IPS-20b (cell line): ENCODE data around the gene NFYC.
"Not testable (repeated sequence)": the region's sequence is repeated elsewhere in the genome, so short reads cannot be mapped to it uniquely, and the experiment has no call there.

ENCODE experiments used
- H3K27ac ChIP-seq: one replicate; pipeline ENCODE4 v1.5.1; 2013; ENCODE audit warnings: low read length
- H3K27me3 ChIP-seq: 2 replicates; pipeline ENCODE4 v1.6.1; 2013; ENCODE audit warnings: mild to moderate bottlenecking, low read length, inconsistent platforms; ENCODE audit not compliant: insufficient read depth
- H3K36me3 ChIP-seq: 2 replicates; pipeline ENCODE4 v1.6.1; 2013; ENCODE audit warnings: low read depth, mild to moderate bottlenecking, inconsistent platforms, low read length, moderate library complexity; ENCODE audit not compliant: insufficient read depth
- H3K4me1 ChIP-seq: 2 replicates; pipeline ENCODE4 v1.6.1; 2013; ENCODE audit warnings: mild to moderate bottlenecking, control low read depth, inconsistent platforms, low read length, moderate library complexity; ENCODE audit not compliant: insufficient read depth
- H3K4me3 ChIP-seq: 2 replicates; pipeline ENCODE4 v1.5.1; 2013; ENCODE audit warnings: mild to moderate bottlenecking, low read length, inconsistent platforms
- H3K9ac ChIP-seq: 2 replicates; pipeline ENCODE4 v1.6.1; 2013; ENCODE audit warnings: low read depth, mild to moderate bottlenecking, inconsistent platforms, low read length, moderate library complexity
- H3K9me3 ChIP-seq: 2 replicates; pipeline ENCODE4 v1.6.1; 2013; ENCODE audit warnings: mild to moderate bottlenecking, low read depth, low read length, inconsistent platforms; ENCODE audit not compliant: insufficient read depth

The NFYC gene

DNA sequence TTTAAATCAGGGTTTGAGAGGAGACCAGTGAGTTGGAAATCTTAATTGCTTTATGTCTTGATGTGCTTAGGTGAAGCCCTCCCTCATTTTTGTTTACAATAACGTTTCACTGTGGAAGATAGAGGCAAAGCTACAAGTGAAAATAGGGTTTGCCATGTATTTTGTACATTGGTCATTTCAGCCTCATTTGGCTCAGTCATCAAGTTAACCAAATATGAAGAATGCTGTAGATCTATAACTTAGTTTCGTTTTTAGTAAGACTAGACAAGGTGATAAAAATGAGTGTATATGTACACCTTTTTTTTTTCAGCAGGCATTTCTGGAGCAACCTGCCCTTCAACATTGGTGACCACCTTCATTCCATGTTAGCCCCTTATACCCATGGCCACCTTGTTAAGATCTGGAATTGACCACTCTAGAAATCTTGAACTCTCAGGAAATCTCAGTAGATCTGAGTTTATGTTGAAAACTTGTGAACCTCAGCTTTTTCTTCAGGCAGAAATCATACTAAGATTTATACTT is 2.9 kb downstream of the NFYC start:
- no peak overlapping the region for H3K27ac ChIP-seq
- H3K9me3 ChIP-seq = no peaks in the 10 kb centered on the region
- H3K4me1 ChIP-seq = peaks cover 21% of the 10 kb centered on the region
- H3K4me3 ChIP-seq = no peak overlapping the region
- H3K36me3 ChIP-seq = no peaks in the 10 kb centered on the region; the same call in 1 of the 2 replicates
- H3K9ac ChIP-seq = no peak overlapping the region
- no peaks in the 10 kb centered on the region for H3K27me3 ChIP-seq

DNA sequence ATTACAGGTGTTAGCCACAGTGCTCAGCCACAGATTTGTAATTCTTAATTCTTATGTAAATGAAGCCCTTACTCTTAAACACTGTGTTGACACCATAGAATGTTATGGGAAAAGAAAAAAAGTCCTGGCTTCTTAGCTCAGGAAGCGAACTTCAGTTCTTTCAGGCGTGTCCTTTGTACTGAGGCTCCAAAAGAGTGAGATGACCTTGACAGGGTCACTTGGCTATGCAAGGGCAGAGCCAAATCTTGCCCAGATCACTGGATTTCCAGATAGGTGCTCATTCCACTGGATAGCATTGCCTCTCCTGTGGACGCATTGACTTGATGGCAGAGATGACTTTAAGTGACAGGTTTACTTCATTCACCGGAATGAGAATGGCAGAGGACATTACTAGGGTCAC is 4.8 kb downstream of the NFYC start:
- no peak overlapping the region for H3K27ac ChIP-seq
- H3K9ac ChIP-seq = peak overlapping the region; percentile 19; the same call in 1 of the 2 replicates
- no peaks in the 10 kb centered on the region for H3K36me3 ChIP-seq
- H3K27me3 ChIP-seq = no peaks in the 10 kb centered on the region
- H3K4me1 ChIP-seq = peaks cover 13% of the 10 kb centered on the region
- no peak overlapping the region for H3K4me3 ChIP-seq
- H3K9me3 ChIP-seq = no peaks in the 10 kb centered on the region

DNA sequence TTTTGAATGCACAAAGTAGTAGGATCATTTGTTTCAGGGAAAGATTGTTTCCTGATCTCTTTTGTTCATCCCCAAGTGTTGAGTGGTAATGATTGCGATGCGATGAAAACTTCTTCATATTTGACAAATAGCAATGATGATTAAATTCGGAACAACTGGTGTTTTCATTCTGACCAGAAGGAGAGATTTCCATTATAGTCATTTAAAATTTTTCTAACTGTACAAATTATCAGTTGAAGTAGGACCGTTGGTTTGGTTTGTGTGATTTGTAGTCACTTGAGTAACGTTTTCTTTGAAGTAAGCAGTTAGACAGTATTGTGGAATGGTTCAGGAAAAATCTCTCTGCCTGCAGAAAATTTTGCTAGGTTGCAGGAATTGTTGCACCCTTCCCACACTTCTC is 5.9 kb downstream of the NFYC start:
- Histone ChIP-seq H3K9me3 (no peaks in the 10 kb centered on the region), H3K4me3 (no peak overlapping the region), H3K9ac (no peak overlapping the region), H3K36me3 (no peaks in the 10 kb centered on the region), H3K4me1 (peaks cover 13% of the 10 kb centered on the region), H3K27ac (no peak overlapping the region), H3K27me3 (no peaks in the 10 kb centered on the region)

DNA sequence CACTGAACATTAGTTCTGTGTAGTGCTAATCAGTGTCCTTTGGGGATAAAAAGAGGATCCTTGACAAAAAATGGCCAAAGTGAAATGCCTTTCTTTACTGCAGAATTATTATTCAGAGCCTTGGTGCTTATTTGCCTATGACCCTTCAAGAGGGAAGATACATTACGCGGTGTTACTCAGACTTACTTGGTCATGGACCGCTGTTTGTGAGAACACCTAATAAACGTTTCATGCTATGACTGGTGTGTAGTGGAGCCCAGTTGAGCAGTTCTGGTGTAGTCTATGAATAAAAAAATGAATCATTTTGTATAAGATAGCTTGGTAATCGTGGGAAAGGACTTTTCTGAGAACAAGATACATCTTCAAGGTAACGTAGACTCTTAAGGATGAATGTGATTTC is 8.3 kb downstream of the NFYC start:
- H3K9ac ChIP-seq = no peak overlapping the region
- no peak overlapping the region for H3K4me3 ChIP-seq
- no peaks in the 10 kb centered on the region for H3K36me3 ChIP-seq
- no peaks in the 10 kb centered on the region for H3K9me3 ChIP-seq
- H3K27ac ChIP-seq = no peak overlapping the region
- H3K27me3 ChIP-seq = no peaks in the 10 kb centered on the region
- peaks cover 8% of the 10 kb centered on the region for H3K4me1 ChIP-seq

DNA sequence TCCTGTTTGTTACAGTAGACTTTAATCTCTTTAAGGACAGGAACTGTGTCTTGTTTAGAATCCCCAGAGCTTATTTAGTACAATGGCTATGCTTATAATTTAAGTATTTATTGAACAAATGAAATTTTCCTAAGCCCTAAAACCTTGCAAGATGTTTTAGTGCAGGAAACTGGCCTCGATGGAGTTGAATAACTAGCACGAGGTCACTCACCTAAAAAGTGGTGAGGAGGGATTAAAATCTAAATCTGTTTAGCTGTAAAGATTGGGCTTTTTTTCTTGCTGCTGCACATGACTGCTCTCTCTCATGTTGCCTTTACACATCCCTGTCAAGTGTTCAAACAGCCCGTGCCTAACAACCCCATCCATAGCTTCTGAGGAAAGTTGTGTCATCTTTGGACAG is 10.2 kb downstream of the NFYC start:
- Histone ChIP-seq H3K27ac (no peak overlapping the region), H3K9ac (no peak overlapping the region), H3K27me3 (no peaks in the 10 kb centered on the region), H3K36me3 (no peaks in the 10 kb centered on the region), H3K4me3 (no peak overlapping the region), H3K4me1 (peaks cover 4% of the 10 kb centered on the region; the same call in 1 of the 2 replicates), H3K9me3 (no peaks in the 10 kb centered on the region)

DNA sequence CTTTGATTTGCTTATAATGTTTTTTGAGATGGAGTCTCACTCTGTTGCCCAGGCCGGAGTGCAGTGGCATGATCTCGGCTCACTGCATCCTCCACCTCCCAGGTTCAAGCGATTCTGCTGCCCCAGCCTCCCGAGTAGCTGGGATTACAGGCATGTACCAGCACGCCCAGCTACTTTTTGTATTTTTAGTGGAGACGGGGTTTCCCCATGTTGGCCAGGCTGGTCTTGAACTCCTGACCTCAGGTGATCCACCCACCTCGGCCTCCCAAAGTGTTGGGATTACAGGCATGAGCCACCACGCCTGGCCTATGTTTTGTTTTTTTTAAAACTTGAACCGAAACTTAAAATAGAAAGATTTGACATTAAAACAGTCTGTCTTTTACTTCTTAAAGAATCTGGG is 11.3 kb downstream of the NFYC start:
- H3K4me1 ChIP-seq, H3K9ac ChIP-seq, H3K27ac ChIP-seq, H3K4me3 ChIP-seq, H3K36me3 ChIP-seq, H3K27me3 ChIP-seq, H3K9me3 ChIP-seq: not testable (repeated sequence)

DNA sequence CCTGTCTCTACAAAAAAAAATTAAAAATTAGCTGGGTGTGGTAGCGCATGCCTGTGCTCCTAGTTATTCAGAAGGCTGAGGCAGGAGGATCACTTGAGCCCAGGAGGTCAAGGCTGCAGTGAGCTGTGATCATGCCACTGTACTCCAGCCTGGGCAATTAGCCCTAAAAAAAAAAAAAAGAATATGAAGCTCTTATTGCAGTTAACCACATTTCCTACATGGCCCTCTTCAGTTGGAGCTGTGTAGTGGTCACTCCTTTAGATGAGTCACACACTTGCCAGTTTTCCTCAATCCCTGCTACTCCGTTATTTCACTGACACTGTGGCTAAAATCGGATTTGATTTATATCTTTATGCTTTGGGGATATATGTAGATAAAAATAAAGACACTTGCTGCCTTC is 11.8 kb downstream of the NFYC start:
- Histone ChIP-seq H3K27ac (no peak overlapping the region), H3K27me3 (no peaks in the 10 kb centered on the region), H3K9me3 (no peaks in the 10 kb centered on the region)

DNA sequence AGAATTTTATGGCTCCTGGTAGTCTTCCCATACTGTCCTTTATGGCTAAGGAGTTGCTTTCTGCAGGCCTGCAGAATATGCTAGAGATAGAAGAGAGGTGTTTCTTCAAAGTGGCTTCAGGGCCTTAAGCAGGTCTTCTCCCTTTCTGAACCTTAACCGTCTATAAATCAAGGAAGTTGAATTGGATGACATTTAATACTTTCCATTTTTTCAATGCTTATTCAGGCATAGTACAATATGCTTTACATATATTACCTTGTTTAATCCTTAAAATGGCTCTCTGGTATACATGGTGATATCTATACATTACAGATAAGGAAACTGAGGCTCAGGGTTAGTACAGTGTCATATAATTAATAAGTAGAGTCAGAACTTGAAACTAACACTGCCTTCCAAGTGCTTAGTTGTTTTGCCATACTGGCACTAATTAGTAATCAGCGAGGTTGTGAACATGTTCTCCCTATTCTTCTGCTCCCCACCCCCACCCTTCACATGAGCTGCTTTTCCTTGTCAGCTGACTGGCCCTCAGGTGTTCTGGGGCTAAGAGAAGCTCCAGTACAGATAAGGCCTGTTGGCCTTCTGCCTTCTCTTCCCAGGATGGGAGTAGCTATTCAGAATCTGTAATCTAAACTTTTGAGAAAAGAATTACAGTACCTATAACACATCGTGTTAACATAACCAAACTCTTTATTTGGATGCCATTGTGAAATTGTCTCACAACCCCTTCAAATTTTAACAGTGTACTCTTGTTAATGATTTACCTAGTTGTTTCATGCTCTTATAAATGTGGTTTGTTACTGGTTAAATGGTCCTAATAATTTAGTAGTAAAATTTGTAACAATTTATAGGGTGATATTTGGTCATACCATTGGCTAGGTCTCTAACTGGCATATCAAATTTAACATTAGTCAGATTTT is 13.6 kb downstream of the NFYC start:
- no peak overlapping the region for H3K27ac ChIP-seq
- H3K4me3 ChIP-seq = no peak overlapping the region
- no peaks in the 10 kb centered on the region for H3K36me3 ChIP-seq
- H3K4me1 ChIP-seq = peaks cover 11% of the 10 kb centered on the region; the same call in 1 of the 2 replicates
- no peak overlapping the region for H3K9ac ChIP-seq
- no peaks in the 10 kb centered on the region for H3K9me3 ChIP-seq
- H3K27me3 ChIP-seq = no peaks in the 10 kb centered on the region

More for the DNA sequence above, 11.8 kb downstream of the NFYC start:
- Histone ChIP-seq H3K4me1 (peaks cover 8% of the 10 kb centered on the region; the same call in 1 of the 2 replicates), H3K9ac (no peak overlapping the region), H3K4me3 (no peak overlapping the region), H3K36me3 (no peaks in the 10 kb centered on the region)

DNA sequence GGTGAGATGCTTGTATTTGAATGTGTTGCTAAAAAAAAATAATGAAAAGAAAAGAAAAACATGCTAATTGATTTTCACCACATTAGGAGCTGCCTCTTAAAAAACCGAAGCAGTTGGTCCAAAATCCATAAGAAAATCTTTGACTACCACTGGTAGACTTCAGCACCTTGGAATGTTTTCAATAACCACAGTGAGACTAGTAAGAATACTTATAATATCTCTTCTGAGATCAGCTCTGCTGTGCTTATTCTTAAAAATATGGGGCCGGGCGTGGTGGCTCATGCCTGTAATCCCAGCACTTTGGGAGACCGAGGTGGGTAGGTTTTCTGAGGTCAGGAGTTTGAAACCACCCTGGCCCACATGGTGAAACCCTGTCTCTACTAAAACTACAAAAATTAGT is 15.1 kb downstream of the NFYC start:
- Histone ChIP-seq H3K27ac (no peak overlapping the region), H3K4me3 (no peak overlapping the region), H3K36me3 (no peaks in the 10 kb centered on the region), H3K4me1 (peaks cover 19% of the 10 kb centered on the region), H3K9me3 (no peaks in the 10 kb centered on the region), H3K27me3 (no peaks in the 10 kb centered on the region), H3K9ac (no peak overlapping the region)

DNA sequence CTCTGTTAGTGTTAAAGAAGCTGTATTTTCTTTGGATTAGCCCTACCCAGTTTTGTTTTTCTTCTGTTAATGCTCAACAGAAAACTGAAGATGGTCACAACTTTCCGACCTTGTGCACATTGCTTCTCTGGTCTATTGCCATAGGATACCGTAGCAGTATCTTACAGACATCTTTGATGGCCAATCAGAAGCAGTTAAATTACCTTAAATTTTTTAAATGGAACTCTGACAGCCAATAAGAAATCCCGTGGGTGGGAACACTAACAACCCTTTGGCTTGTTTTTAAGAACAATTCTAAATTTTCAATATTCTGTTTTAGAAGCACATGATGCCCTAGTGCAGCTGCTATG is 17.2 kb downstream of the NFYC start:
- H3K4me3 ChIP-seq = peak overlapping the region; percentile 91
- H3K4me1 ChIP-seq = peaks cover 18% of the 10 kb centered on the region
- peak overlapping the region; percentile 95 for H3K9ac ChIP-seq
- H3K27me3 ChIP-seq = no peaks in the 10 kb centered on the region
- peak overlapping the region; percentile 81 for H3K27ac ChIP-seq
- peaks cover 9% of the 10 kb centered on the region for H3K36me3 ChIP-seq
- no peaks in the 10 kb centered on the region for H3K9me3 ChIP-seq

DNA sequence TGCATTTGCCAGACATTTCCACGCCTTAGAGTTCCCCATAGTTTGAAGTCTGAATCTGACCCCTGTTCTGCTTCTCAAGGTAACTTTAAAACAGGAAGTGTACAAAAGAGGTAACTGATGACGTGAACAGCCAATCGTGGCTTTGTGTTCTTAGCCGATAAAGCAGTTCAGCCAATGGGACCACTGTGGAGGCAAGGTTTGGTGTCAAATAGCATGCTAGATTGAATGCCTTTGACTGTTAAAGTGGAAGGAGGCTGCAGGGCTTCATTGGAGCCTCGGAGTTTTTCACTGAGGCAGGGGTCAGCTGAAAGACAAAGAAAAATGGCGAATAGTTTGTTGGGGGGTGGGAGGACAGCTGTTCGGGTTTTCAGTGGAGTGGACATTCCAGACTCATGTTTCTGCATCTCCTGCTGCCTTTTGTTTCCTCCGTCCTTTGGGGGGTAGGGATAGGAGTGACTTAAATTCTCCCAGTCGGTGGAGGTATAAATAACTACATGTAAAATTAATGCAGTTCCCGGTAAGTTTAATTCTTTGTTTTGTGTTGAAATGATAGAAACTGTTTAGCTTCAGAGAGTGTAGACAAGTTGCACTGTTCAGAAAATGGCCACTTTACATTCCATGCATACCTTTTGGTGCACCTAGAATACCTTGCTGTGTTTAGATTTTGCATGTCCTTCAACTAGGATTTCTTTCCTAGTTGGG is 17.7 kb downstream of the NFYC start:
- peaks cover 15% of the 10 kb centered on the region for H3K36me3 ChIP-seq
- H3K9me3 ChIP-seq = no peaks in the 10 kb centered on the region
- peaks cover 17% of the 10 kb centered on the region for H3K4me1 ChIP-seq
- H3K9ac ChIP-seq = peak overlapping the region; percentile 95
- peak overlapping the region; percentile 91 for H3K4me3 ChIP-seq
- no peaks in the 10 kb centered on the region for H3K27me3 ChIP-seq
- peak overlapping the region; percentile 81 for H3K27ac ChIP-seq
